ENCODE measurements around the gene CCR6. TPM values are rescaled to one million over a fixed set of nuclear protein-coding genes. Genes with fewer than 3 reads are reported as not detected.

The CCR6 gene
- total RNA-seq, 1 experiment from 2014 or later: not detected

DNA sequence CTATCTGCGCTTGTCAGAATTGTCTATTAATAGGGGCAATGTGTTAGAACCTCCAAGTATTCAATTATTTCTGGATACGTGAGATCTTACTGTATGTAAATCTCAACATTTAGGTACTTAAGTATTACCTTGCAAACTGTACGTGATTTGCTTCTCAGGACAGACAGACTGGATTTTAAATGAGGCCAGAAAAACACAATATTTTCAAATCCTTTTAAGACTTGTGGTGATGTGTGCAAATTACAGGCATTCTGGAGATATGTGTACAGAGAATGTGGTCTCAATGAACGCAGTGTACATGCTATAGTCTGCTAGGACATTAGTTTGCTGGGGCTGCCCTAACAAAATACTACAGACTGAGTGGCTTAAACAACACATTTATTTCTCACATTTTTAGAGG, 16.9 kb downstream of the CCR6 start:
- Histone ChIP-seq H4K5ac (ENCODE audit: insufficient read length, low read depth, low read length) (no peak overlapping the region), H3K9me3 (ENCODE audit: control insufficient read depth, low read depth, low read length) (no peaks in the 10 kb centered on the region), H3K4ac (ENCODE audit: low read depth, low read length) (no peak overlapping the region), H2BK5ac (ENCODE audit: insufficient read length, low read length) (no peak overlapping the region), H3K79me2 (ENCODE audit: insufficient read depth, low read length) (no peaks in the 10 kb centered on the region), H3K9ac (ENCODE audit: extremely low read depth, insufficient read length, low read length) (no peak overlapping the region), H2BK12ac (ENCODE audit: insufficient read length, low read depth, low read length) (no peak overlapping the region), H3K56ac (ENCODE audit: insufficient read length, low read depth, low read length) (no peak overlapping the region), H2BK20ac (ENCODE audit: low read depth, low read length, poor library complexity, severe bottlenecking) (no peak overlapping the region), H2BK15ac (ENCODE audit: low read depth, low read length) (no peak overlapping the region), H2AK5ac (ENCODE audit: insufficient read length, low read length) (no peak overlapping the region), H3K27me3 (ENCODE audit: insufficient read depth, low read length) (no peaks in the 10 kb centered on the region), H3T11ph (ENCODE audit: low read length) (no peak overlapping the region), H3K79me1 (ENCODE audit: insufficient read depth, low read depth, low read length, poor library complexity, severe bottlenecking) (no peaks in the 10 kb centered on the region), H4K8ac (replicated peaks; ENCODE audit: insufficient read length, low read depth, low read length) (no peak overlapping the region), H3K4me1 (ENCODE audit: insufficient read depth, low read length) (no peaks in the 10 kb centered on the region), H2AFZ (ENCODE audit: low read length) (no peak overlapping the region), H3K4me2 (ENCODE audit: insufficient read depth, insufficient read length, low read length) (no peak overlapping the region), H3K23ac (ENCODE audit: insufficient read length, low read depth, low read length) (no peak overlapping the region), H3K18ac (ENCODE audit: insufficient read length, low read depth, low read length) (no peak overlapping the region), H2BK120ac (ENCODE audit: low read depth, low read length, poor library complexity, severe bottlenecking) (no peak overlapping the region), H3K14ac (ENCODE audit: insufficient read depth, low read length) (no peak overlapping the region), H4K20me1 (ENCODE audit: control insufficient read depth, insufficient read depth, insufficient read length) (no peaks in the 10 kb centered on the region), H3K23me2 (ENCODE audit: insufficient read length, low read depth, low read length, poor library complexity, severe bottlenecking) (no peaks in the 10 kb centered on the region), H3K27ac (ENCODE audit: insufficient read length, low read depth, low read length) (no peak overlapping the region), H4K91ac (ENCODE audit: insufficient read length, low read depth, low read length) (no peak overlapping the region)
- H3K4me3 Mint-ChIP-seq: no peak overlapping the region
- H3K4me1 Mint-ChIP-seq: peaks cover 22 to 29% of the 10 kb centered on the region in 2 experiments
- TF ChIP-seq, protein P1, sequence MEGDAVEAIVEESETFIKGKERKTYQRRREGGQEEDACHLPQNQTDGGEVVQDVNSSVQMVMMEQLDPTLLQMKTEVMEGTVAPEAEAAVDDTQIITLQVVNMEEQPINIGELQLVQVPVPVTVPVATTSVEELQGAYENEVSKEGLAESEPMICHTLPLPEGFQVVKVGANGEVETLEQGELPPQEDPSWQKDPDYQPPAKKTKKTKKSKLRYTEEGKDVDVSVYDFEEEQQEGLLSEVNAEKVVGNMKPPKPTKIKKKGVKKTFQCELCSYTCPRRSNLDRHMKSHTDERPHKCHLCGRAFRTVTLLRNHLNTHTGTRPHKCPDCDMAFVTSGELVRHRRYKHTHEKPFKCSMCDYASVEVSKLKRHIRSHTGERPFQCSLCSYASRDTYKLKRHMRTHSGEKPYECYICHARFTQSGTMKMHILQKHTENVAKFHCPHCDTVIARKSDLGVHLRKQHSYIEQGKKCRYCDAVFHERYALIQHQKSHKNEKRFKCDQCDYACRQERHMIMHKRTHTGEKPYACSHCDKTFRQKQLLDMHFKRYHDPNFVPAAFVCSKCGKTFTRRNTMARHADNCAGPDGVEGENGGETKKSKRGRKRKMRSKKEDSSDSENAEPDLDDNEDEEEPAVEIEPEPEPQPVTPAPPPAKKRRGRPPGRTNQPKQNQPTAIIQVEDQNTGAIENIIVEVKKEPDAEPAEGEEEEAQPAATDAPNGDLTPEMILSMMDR (conservative IDR thresholded peaks at IDR 0.05): no peak
- H3K9me3 Mint-ChIP-seq: peaks cover 5 to 6% of the 10 kb centered on the region in 2 experiments; a peak in 3 of 5 replicates
- H3K27ac Mint-ChIP-seq: no peak overlapping the region
- no peak for DNase-seq
- H3K36me3 Mint-ChIP-seq (ENCODE audit: insufficient read depth in 1 of 3, low read depth in 3 of 3): peaks cover 5 to 7% (median 6%) of the 10 kb centered on the region in 3 experiments; a peak in 5 of 7 replicates
- no CpG with 5 or more reads among the region's 4 CpGs for WGBS (ENCODE audit: extremely low coverage, insufficient read length, low lambda C conversion rate)
- H3K27me3 Mint-ChIP-seq (ENCODE audit: low read depth): peaks cover 15% of the 10 kb centered on the region
